Esophagus muscularis mucosa (tissue), 4 donors: Measurements from ENCODE around the gene CHRDL2. TPM values are rescaled to one million over a fixed set of nuclear protein-coding genes. Genes with fewer than 3 reads are reported as not detected.

Source experiments
- DNase-seq: peaks from one replicate; pipeline ENCODE4 v3.0.0-alpha.2; 2017; ENCODE audit errors: extremely low spot score
- H3K27ac ChIP-seq, 4 donors: fragments of 200-600 bp; sonication (generic); replicated peaks in 1 of 4; 1 replicate in 3 of 4; 2 replicates in 1 of 4; pipeline ENCODE4 v1.5.1; 2016 to 2019; ENCODE audit warnings: mild to moderate bottlenecking in 1 of 4
- H3K27me3 ChIP-seq, 4 donors: fragments of 200-600 bp; sonication (generic); one replicate each; pipeline versions ENCODE4 v1.5.1 to v1.6.0; 2016 to 2019
- H3K36me3 ChIP-seq, 4 donors: fragments of 200-600 bp; sonication (generic); one replicate each; pipeline ENCODE4 v1.5.1; 2016 to 2019
- H3K4me1 ChIP-seq, 4 donors: fragments of 200-600 bp; sonication (generic); one replicate each; pipeline ENCODE4 v1.5.1; 2016 to 2019
- H3K4me3 ChIP-seq, 4 donors: fragments of 200-600 bp; sonication (generic); 1 replicate in 2 of 4; 2 replicates in 2 of 4; pipeline ENCODE4 v1.5.1; 2016 to 2019; ENCODE audit warnings: mild to moderate bottlenecking in 4 of 4, moderate library complexity in 1 of 4
- H3K9me3 ChIP-seq, 4 donors: fragments of 200-600 bp; sonication (generic); 1 replicate in 3 of 4; 2 replicates in 1 of 4; pipeline ENCODE4 v1.5.1; 2016 to 2019
- EP300 ChIP-seq: sonication (generic); formaldehyde crosslinking; IDR thresholded peaks from one replicate; pipeline ENCODE4 v1.6.1; 2017; ENCODE audit warnings: antibody characterized with exemption
- POLR2A ChIP-seq: fragments of 450-650 bp; IDR thresholded peaks from one replicate; pipeline ENCODE4 v1.6.1; 2017; ENCODE audit warnings: antibody characterized with exemption, moderate library complexity, mild to moderate bottlenecking, low read depth
- POLR2AphosphoS5 ChIP-seq, 2 donors: sonication (generic); formaldehyde crosslinking; IDR thresholded peaks; one replicate each; pipeline ENCODE4 v1.6.1; 2017; ENCODE audit warnings: antibody characterized with exemption in 2 of 2
- WGBS: methylation state at CpG from one replicate; pipeline ENCODE4 v1.1.5; 2018; 5-methylcytosine and 5-hydroxymethylcytosine counted together
- intact Hi-C: fragments of 100-400 bp; cut with DNase I; formaldehyde crosslinking; loops from one replicate; pipeline ENCODE4 v1.15.1; 2023
- total RNA-seq, 4 donors: library from RNA; depleted of rRNA; stranded (reverse); fragments of >200 nt; gene quantifications; one replicate each; pipeline versions ENCODE4 v1.1.0 to v1.2.1, GENCODE V29; 2016
- TF ChIP-seq, protein P1 (sequence below), 3 experiments: fragments of 200-600 bp in 2 of 3; fragments of 450-650 bp in 1 of 3; sonication (generic) in 2 of 3; IDR thresholded peaks; one replicate each; pipeline ENCODE4 v1.5.1; 2017 to 2019; ENCODE audit warnings: antibody characterized with exemption in 3 of 3, mild to moderate bottlenecking in 2 of 3, moderate library complexity in 1 of 3

Gene CHRDL2
- total RNA-seq, 4 donors from 2014 or later = 0.40 to 0.50 TPM; not detected in 2

DNA sequence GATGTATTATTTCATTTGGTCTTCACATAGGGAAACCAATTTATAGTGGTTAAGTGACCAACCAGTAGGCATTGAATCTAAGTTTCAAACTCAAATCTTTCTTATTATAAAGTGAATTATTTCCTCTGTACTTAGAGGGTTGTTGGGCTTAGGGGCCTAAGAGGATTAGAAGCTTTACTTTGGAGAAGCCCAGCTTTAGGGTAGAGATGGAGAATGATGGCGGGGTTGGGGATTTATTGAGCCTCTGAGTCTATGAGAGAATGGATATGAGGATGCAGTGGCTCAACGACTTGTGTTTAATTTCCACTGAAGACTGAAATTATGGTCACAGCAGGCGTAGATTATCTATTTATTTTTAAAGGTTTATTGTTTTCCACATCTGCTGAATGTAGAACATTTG is 55.5 kb downstream of the CHRDL2 start:
- intact Hi-C loops = no loop called here
- H3K9me3 ChIP-seq = no peaks in the 10 kb centered on the region
- no peaks in the 10 kb centered on the region for H3K27me3 ChIP-seq
- H3K4me3 ChIP-seq = no peak overlapping the region
- no peak for DNase-seq
- WGBS = 92% methylated on average over 3 of the region's 3 CpGs
- TF ChIP-seq POLR2A (no peak), POLR2AphosphoS5 (IDR thresholded peaks at IDR 0.05) (no peak), EP300 (no peak)
- TF ChIP-seq, protein P1, sequence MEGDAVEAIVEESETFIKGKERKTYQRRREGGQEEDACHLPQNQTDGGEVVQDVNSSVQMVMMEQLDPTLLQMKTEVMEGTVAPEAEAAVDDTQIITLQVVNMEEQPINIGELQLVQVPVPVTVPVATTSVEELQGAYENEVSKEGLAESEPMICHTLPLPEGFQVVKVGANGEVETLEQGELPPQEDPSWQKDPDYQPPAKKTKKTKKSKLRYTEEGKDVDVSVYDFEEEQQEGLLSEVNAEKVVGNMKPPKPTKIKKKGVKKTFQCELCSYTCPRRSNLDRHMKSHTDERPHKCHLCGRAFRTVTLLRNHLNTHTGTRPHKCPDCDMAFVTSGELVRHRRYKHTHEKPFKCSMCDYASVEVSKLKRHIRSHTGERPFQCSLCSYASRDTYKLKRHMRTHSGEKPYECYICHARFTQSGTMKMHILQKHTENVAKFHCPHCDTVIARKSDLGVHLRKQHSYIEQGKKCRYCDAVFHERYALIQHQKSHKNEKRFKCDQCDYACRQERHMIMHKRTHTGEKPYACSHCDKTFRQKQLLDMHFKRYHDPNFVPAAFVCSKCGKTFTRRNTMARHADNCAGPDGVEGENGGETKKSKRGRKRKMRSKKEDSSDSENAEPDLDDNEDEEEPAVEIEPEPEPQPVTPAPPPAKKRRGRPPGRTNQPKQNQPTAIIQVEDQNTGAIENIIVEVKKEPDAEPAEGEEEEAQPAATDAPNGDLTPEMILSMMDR (IDR thresholded peaks at IDR 0.05) = no peak
- no peaks in the 10 kb centered on the region for H3K36me3 ChIP-seq
- peak overlapping the region in 1 of 4 donors; percentile 4 for H3K27ac ChIP-seq
- H3K4me1 ChIP-seq = peaks cover 14 to 59% (median 31%) of the 10 kb centered on the region in 4 donors

DNA sequence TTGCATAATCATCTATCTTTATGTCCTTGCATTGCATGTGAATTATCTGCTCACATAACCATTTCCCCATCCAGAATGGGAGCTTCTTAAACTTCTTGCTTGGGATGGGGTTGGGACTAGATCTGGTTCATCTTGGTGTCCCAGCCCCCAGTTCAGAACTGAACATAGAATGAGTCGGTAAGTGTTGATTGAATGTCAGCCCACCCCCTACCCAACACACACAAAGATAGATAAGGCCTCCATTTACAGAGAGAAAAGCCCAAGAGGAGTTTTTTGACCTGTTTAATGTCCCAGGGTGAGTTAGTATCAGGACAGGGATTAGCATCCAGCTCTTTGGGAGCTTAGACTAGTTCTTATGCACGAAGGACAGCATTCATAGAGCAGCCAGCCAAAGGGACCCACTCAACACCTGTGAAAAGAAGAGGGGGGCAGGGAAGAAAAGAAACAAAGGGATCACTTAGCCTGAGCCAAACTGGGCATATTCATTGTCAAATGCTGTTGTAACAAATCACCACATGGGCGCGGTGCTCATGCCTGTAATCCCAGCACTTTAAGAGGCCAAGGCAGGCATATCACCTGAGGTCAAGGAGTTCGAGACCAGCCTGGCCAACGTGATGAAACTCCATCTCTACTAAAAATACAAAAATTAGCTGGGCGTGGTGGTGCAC is 57.4 kb downstream of the CHRDL2 start:
- Histone ChIP-seq H3K9me3 (no peaks in the 10 kb centered on the region), H3K27ac (peak overlapping the region; percentile 78 to 86 (median 82)), H3K4me3 (no peak overlapping the region), H3K27me3 (no peaks in the 10 kb centered on the region), H3K4me1 (peaks cover 14 to 40% (median 23%) of the 10 kb centered on the region in 4 donors), H3K36me3 (no peaks in the 10 kb centered on the region)
- WGBS = 80% methylated on average over 7 of the region's 7 CpGs
- intact Hi-C loops = no loop called here
- TF ChIP-seq, protein P1 (IDR thresholded peaks at IDR 0.05) = no peak
- TF ChIP-seq POLR2A = no peak
- no peak for TF ChIP-seq EP300
- TF ChIP-seq POLR2AphosphoS5 (IDR thresholded peaks at IDR 0.05) = no peak
- DNase-seq = peak; percentile 77

DNA sequence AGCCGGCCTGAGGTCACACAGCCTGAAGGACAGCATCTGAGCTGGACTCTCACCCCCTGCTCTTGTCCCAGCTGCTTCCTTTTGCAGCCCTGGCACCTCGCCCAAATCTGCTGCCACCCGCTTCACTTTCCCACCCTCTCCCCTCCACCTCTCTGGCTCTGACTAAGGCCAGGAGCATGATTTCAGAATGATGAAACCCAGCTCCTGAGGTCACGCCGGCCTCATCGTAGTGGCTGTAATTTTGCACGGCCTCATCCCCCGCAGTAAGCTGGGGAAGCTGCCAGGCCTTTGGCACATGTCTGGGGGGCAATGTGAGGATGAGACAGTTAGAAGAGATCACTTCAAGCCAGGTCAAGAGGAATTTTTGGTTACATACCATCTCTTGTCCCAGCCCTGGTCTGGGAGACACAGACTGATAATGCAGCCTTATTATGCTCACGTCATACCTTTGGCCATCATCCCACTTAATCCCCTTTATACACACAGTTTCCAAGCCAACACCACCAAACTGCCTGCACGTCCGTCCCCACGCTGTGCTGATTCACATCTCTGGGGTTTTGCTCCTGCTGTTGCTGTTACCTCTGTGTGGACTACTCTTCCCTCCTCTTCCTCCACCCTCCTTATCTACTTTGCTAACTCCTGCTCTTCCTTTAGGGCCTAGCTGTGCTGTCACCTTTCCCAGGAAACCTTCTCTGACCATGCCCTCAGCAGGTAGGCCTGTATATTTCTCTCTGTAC is 58.1 kb downstream of the CHRDL2 start:
- Histone ChIP-seq H3K27ac (peak overlapping the region; percentile 78 to 86 (median 82)), H3K27me3 (no peaks in the 10 kb centered on the region), H3K4me3 (no peak overlapping the region), H3K9me3 (no peaks in the 10 kb centered on the region), H3K36me3 (no peaks in the 10 kb centered on the region), H3K4me1 (peaks cover 14 to 37% (median 20%) of the 10 kb centered on the region in 4 donors)
- TF ChIP-seq, protein P1 (IDR thresholded peaks at IDR 0.05) = no peak
- TF ChIP-seq POLR2A (no peak), POLR2AphosphoS5 (IDR thresholded peaks at IDR 0.05) (peak; percentile 75 to 76), EP300 (no peak)
- intact Hi-C loops = no loop called here
- 27% methylated on average over 12 of the region's 12 CpGs for WGBS
- peak; percentile 94 for DNase-seq

DNA sequence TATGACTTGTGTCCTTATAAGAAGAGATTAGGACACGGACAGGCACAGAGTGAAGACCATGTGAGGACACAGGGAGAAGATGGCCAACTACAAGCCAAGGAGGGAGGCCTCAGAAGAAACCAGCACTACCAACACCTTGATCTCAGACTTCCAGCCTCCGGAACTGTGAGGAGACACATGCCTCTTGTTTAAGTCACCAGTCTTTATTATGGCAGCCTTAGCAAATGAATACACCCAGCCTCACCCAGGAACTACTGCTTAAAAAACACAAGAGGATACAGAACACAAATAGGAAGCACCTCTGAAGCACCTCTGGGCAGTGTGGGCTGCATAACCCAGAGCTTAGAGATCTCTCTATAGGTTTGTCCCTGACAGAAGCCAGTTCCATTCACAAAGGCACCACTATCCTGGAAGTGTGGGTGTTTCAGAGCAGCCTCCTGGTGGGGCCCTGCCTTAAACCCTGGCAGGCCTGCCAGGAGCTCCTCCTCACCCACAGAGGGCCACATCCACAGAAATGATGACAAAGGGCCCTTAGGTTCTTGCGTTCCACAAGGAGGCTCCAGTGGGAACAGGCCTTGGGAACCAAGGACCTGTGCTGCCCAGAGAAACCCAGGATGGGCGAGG is 58.8 kb downstream of the CHRDL2 start:
- intact Hi-C loops = no loop called here
- H3K36me3 ChIP-seq = no peaks in the 10 kb centered on the region
- H3K4me1 ChIP-seq = peaks cover 14 to 37% (median 20%) of the 10 kb centered on the region in 4 donors
- peak; percentile 81 for DNase-seq
- no peaks in the 10 kb centered on the region for H3K9me3 ChIP-seq
- H3K4me3 ChIP-seq = no peak overlapping the region
- peak overlapping the region; percentile 78 to 86 (median 82) for H3K27ac ChIP-seq
- WGBS = 82% methylated on average over 3 of the region's 4 CpGs
- TF ChIP-seq, protein P1 (IDR thresholded peaks at IDR 0.05) = no peak
- TF ChIP-seq POLR2AphosphoS5 (IDR thresholded peaks at IDR 0.05) (no peak), POLR2A (no peak), EP300 (no peak)
- H3K27me3 ChIP-seq = no peaks in the 10 kb centered on the region
